ENCODE data around the gene CYP4F11. TPM values are rescaled to one million over a fixed set of nuclear protein-coding genes. Genes with fewer than 3 reads are reported as not detected.
"Not testable (repeated sequence)": the region's sequence is repeated elsewhere in the genome, so short reads cannot be mapped to it uniquely, and the experiment has no call there.

CYP4F11 gene
- total and polyA plus RNA-seq, 2 donors (not counting 3 experiments of a cell fraction or from before 2014, with no cell fraction given): not detected

DNA sequence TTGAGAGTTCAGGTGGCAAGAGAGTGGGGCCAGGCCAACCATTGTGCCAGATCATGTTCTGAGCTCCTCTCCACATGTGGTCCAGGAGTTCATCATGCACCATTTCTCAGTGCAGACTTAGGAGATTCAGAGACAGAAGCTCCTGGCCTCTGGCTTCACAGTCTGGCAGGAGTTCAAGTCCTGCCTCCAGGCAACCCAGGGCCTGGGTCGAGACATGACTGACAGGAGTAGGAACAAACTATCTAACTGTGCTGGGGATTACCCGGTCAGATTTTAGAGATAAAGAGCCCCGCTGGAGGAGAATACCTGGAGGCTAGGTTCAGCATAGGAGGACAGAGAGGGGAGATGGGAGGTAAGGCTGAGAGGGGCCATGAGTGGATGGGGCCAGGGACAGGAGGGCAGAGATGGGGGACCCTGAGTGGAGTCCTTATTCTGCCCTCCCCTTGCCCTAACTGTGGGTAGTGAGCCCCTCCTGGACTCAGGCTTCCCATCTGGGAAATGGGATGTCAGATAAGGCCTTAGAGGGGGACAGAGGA, 906 bp upstream of the CYP4F11 start:
- H3K79me2 ChIP-seq (ENCODE audit: control insufficient read depth, insufficient read depth, low read length): no peaks in the 10 kb centered on the region
- H3K9ac ChIP-seq (replicated peaks; ENCODE audit: extremely low read depth, insufficient read depth, low read length): no peak overlapping the region
- POLR2A ChIA-PET: no interaction called here
- no peak for FAIRE-seq
- no TSS peak for BruUV-seq (replicated peaks)
- no peak overlapping the region for H3K4me2 ChIP-seq (ENCODE audit: insufficient read depth, low read length)
- TF ChIP-seq EZH2 (IDR thresholded peaks at IDR 0.05; ENCODE audit: borderline replicate concordance, low read depth, low read length, severe bottlenecking): no peak
- TF ChIP-seq, protein P1, sequence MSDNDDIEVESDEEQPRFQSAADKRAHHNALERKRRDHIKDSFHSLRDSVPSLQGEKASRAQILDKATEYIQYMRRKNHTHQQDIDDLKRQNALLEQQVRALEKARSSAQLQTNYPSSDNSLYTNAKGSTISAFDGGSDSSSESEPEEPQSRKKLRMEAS (IDR thresholded peaks at IDR 0.05; ENCODE audit: insufficient read depth, insufficient read length): no peak
- TF ChIP-seq MYC (IDR thresholded peaks at IDR 0.05; ENCODE audit: low read depth, low read length): no peak
- TF ChIP-seq FOS (IDR thresholded peaks at IDR 0.05; ENCODE audit: borderline replicate concordance, insufficient read depth, low read length): no peak
- TF ChIP-seq POLR2A (IDR thresholded peaks at IDR 0.05; ENCODE audit: low read depth, low read length): no peak
- no peak for TF ChIP-seq POLR2AphosphoS5 (IDR thresholded peaks at IDR 0.05; ENCODE audit: insufficient read depth, low read depth, low read length)
- no peak for TF ChIP-seq JUN (IDR thresholded peaks at IDR 0.05; ENCODE audit: borderline replicate concordance, insufficient read depth, insufficient read length, low read depth)
- TF ChIP-seq CTCF (IDR thresholded peaks at IDR 0.05; ENCODE audit: extremely low read depth in 1 of 2, insufficient read depth in 1 of 2, low read depth in 1 of 2, low read length in 2 of 2): no peak
- no peak for TF ChIP-seq GATA2 (IDR thresholded peaks at IDR 0.05; ENCODE audit: insufficient read depth, insufficient read length, low read depth, low read length)
- no peaks in the 10 kb centered on the region for H3K4me1 ChIP-seq (ENCODE audit: control insufficient read depth, extremely low read depth, insufficient read depth, low read length)
- no peaks in the 10 kb centered on the region for H4K20me1 ChIP-seq (replicated peaks; ENCODE audit: control insufficient read depth, extremely low read depth, insufficient read depth, low read length)
- intact Hi-C loops (cut with micrococcal nuclease) (no loop called here), dilution Hi-C loops (cut with MboI; ENCODE audit: extremely low pct_ligation_motif_present, low sequenced_read_pairs) (no loop called here)
- DNase-seq (ENCODE audit: low read depth, low spot score): no peak
- H3K9me3 ChIP-seq (replicated peaks; ENCODE audit: control insufficient read depth, insufficient read depth, low read length): no peaks in the 10 kb centered on the region
- no peak overlapping the region for H3K4me3 ChIP-seq (replicated peaks in 1 of 3; ENCODE audit: insufficient read depth in 1 of 3, low read depth in 1 of 3, low read length in 3 of 3)
- no peaks in the 10 kb centered on the region for H3K36me3 ChIP-seq (ENCODE audit: control insufficient read depth in 2 of 2, extremely low read depth in 1 of 2, insufficient read depth in 2 of 2, low read length in 2 of 2)
- H2AFZ ChIP-seq (ENCODE audit: low read depth, low read length): no peak overlapping the region
- H3K27ac ChIP-seq (ENCODE audit: insufficient read depth, low read depth, low read length): no peak overlapping the region
- no peaks in the 10 kb centered on the region for H3K9me1 ChIP-seq (replicated peaks; ENCODE audit: control insufficient read depth, extremely low read depth, insufficient read depth, low read length)
- H3K27me3 ChIP-seq (ENCODE audit: control insufficient read depth in 2 of 2, insufficient read depth in 2 of 2, low read length in 2 of 2): peaks cover 0 to 6% of the 10 kb centered on the region in 2 experiments
- CTCF ChIA-PET: no interaction called here

- H3K79me2 ChIP-seq (ENCODE audit: control insufficient read depth, insufficient read depth, low read length); H3K9me1 ChIP-seq (replicated peaks; ENCODE audit: control insufficient read depth, extremely low read depth, insufficient read depth, low read length); POLR2A ChIA-PET; H3K9me3 ChIP-seq (replicated peaks; ENCODE audit: control insufficient read depth, insufficient read depth, low read length); H4K20me1 ChIP-seq (replicated peaks; ENCODE audit: control insufficient read depth, extremely low read depth, insufficient read depth, low read length); intact Hi-C loops (cut with micrococcal nuclease); H3K9ac ChIP-seq (replicated peaks; ENCODE audit: extremely low read depth, insufficient read depth, low read length); dilution Hi-C loops (cut with MboI; ENCODE audit: extremely low pct_ligation_motif_present, low sequenced_read_pairs); H3K27me3 ChIP-seq (ENCODE audit: control insufficient read depth in 2 of 2, insufficient read depth in 2 of 2, low read length in 2 of 2); H3K36me3 ChIP-seq (ENCODE audit: control insufficient read depth in 2 of 2, extremely low read depth in 1 of 2, insufficient read depth in 2 of 2, low read length in 2 of 2); DNase-seq (ENCODE audit: low read depth, low spot score); H3K4me1 ChIP-seq (ENCODE audit: control insufficient read depth, extremely low read depth, insufficient read depth, low read length); H3K27ac ChIP-seq (ENCODE audit: insufficient read depth, low read depth, low read length); BruUV-seq (replicated peaks); H3K4me2 ChIP-seq (ENCODE audit: insufficient read depth, low read length); H2AFZ ChIP-seq (ENCODE audit: low read depth, low read length); H3K4me3 ChIP-seq (replicated peaks in 1 of 3; ENCODE audit: insufficient read depth in 1 of 3, low read depth in 1 of 3, low read length in 3 of 3); FAIRE-seq; CTCF ChIA-PET: not testable (repeated sequence)
These were observed 483 bp downstream of the CYP4F11 start for GRCh38 chr19:15933761-15934331.

All from endothelial cell of umbilical vein (primary cell).